Measurements from ENCODE around the gene BNC2. TPM values are rescaled to one million over a fixed set of nuclear protein-coding genes. Genes with fewer than 3 reads are reported as not detected.
A peak's percentile ranks its signal among the peaks of the same experiment; 100 is the strongest.

Gene BNC2
- total and polyA plus RNA-seq, 2 of the 4 experiments (the other 2 are of a cell fraction): 15.5 to 45.2 TPM

DNA sequence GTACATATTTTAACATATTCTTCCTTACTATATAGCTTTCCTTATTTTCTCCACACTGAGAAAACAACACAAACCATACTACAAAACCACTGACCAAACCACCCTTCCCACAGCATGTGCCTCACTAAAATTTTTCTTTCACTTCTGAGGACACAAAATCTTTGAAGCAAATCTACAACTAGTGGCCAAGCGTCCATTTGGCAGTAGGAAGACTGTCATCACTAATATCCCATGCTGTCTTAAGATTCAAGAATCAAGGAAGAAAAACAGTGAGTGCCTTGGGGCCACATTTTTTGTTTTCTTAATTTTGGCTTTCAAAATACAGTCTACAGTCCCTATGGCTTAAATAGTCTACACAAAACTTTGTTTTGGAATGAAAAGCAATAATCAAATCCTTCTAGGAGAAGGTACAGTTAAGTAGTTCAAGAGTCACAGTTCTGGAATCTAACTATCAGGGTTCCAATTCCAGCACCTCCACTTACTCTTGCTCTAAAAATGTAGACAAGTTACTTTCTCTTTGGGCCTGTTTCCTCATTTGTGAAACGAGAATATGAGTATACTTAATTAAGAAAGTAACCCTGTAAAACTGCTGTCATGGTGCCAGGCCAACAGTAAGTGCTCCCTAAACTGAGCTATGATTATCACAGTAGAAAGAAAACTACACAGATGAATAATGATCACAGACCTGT, 227.9 kb downstream of the BNC2 start:
- ChIA-PET POLR2A (ENCODE audit: unreplicated experiment) (no interaction called here), CTCF (interaction anchor here (0.6 kb wide), 2 partner anchors 654 to 1907 kb away, joined by 3 read pairs; no protein-coding TSS in a partner anchor)
- no peak overlapping the region for H2BK20ac ChIP-seq (ENCODE audit: low read depth, low read length)
- H3K27me3 ChIP-seq (ENCODE audit: control insufficient read depth, insufficient read depth, low read length): no peaks in the 10 kb centered on the region
- no peak overlapping the region for H3K56ac ChIP-seq (ENCODE audit: extremely low read depth, insufficient read depth, low read length)
- no peak overlapping the region for H2AK5ac ChIP-seq (ENCODE audit: low read depth, low read length)
- WGBS, 2 experiments (ENCODE audit: extremely low coverage in 2 of 2, insufficient read length in 1 of 2): no CpG with 5 or more reads among the region's 2 CpGs
- intact Hi-C loops (cut with micrococcal nuclease) (no loop called here), in situ Hi-C loops (cut with MboI; ENCODE audit: low sequenced_read_pairs) (loop anchor here (25.0 kb wide), 1 partner anchor 820 kb away; no protein-coding TSS in a partner anchor), dilution Hi-C loops (cut with HindIII; ENCODE audit: low sequenced_read_pairs, unreplicated experiment) (no loop called here)
- ATAC-seq (ENCODE audit: low read depth) (peak; percentile 74), DNase-seq (peak; percentile 46)
- H3K4me1 ChIP-seq (ENCODE audit: control insufficient read depth, insufficient read depth, low read length): peaks cover 10% of the 10 kb centered on the region
- no peak overlapping the region for H3K23ac ChIP-seq (ENCODE audit: low read depth, low read length)
- peaks cover 23 to 39% of the 10 kb centered on the region in 2 experiments for H3K79me1 ChIP-seq (ENCODE audit: low read depth in 1 of 2, low read length in 2 of 2)
- no peak overlapping the region for H3K9ac ChIP-seq (ENCODE audit: low read depth, low read length)
- peak overlapping the region; percentile 16; the same call in 1 of the 2 replicates for H4K5ac ChIP-seq (ENCODE audit: low read depth, low read length)
- H2AK9ac ChIP-seq (replicated peaks; ENCODE audit: low read depth, low read length, poor library complexity): no peak overlapping the region
- H4K8ac ChIP-seq (ENCODE audit: low read depth in 2 of 2, low read length in 2 of 2): peak overlapping the region in 1 of 2 experiments; percentile 5; a peak in 1 of 4 replicates
- no peaks in the 10 kb centered on the region for H3K36me3 ChIP-seq (ENCODE audit: control insufficient read depth, insufficient read depth, low read length)
- peak overlapping the region; percentile 29; the same call in 1 of the 2 replicates for H3K27ac ChIP-seq (ENCODE audit: insufficient read depth, low read length)
- H3K14ac ChIP-seq (replicated peaks; ENCODE audit: low read depth, low read length): 0 out of 2 replicates have a peak overlapping the region, but pooled peaks have one; percentile 26
- no peak overlapping the region for H3K4me3 ChIP-seq (ENCODE audit: insufficient read depth, low read depth, low read length)
- H2BK120ac ChIP-seq (ENCODE audit: low read depth, low read length): no peak overlapping the region
- no peak overlapping the region for H2AFZ ChIP-seq (replicated peaks; ENCODE audit: low read length, poor library complexity)
- H3K4ac ChIP-seq (ENCODE audit: low read depth, low read length): no peak overlapping the region
- no peaks in the 10 kb centered on the region for H4K20me1 ChIP-seq (ENCODE audit: insufficient read depth, low read length)
- no peak overlapping the region for H2BK15ac ChIP-seq (ENCODE audit: low read depth, low read length)
- H4K91ac ChIP-seq (ENCODE audit: insufficient read depth, low read depth, low read length): no peak overlapping the region; the same call in 1 of the 2 replicates
- no TSS peak for BruUV-seq (replicated peaks)
- peak overlapping the region; percentile 57; the same call in 1 of the 2 replicates for H3K18ac ChIP-seq (ENCODE audit: low read depth, low read length)
- peak overlapping the region; percentile 35 for H2BK5ac ChIP-seq (ENCODE audit: low read depth, low read length, poor library complexity, severe bottlenecking)
- TF ChIP-seq RFX5 (IDR thresholded peaks at IDR 0.05; ENCODE audit: low read depth, low read length) (no peak), MAZ (IDR thresholded peaks at IDR 0.05; ENCODE audit: borderline replicate concordance, low read depth, low read length) (no peak), FOS (IDR thresholded peaks at IDR 0.05; ENCODE audit: low read depth, low read length) (no peak), MAFK (IDR thresholded peaks at IDR 0.05; ENCODE audit: low read depth, low read length) (no peak), MXI1 (IDR thresholded peaks at IDR 0.05; ENCODE audit: borderline replicate concordance, low read depth, low read length) (no peak), RCOR1 (IDR thresholded peaks at IDR 0.05; ENCODE audit: insufficient replicate concordance, low read length) (no peak), POLR2A (IDR thresholded peaks at IDR 0.05; ENCODE audit: low read depth, low read length) (no peak), CEBPB (IDR thresholded peaks at IDR 0.05; ENCODE audit: low read depth, low read length) (no peak), CHD1 (IDR thresholded peaks at IDR 0.05; ENCODE audit: low read depth, low read length) (no peak), BHLHE40 (IDR thresholded peaks at IDR 0.05; ENCODE audit: low read depth, low read length) (no peak)
- TF ChIP-seq, protein P1, sequence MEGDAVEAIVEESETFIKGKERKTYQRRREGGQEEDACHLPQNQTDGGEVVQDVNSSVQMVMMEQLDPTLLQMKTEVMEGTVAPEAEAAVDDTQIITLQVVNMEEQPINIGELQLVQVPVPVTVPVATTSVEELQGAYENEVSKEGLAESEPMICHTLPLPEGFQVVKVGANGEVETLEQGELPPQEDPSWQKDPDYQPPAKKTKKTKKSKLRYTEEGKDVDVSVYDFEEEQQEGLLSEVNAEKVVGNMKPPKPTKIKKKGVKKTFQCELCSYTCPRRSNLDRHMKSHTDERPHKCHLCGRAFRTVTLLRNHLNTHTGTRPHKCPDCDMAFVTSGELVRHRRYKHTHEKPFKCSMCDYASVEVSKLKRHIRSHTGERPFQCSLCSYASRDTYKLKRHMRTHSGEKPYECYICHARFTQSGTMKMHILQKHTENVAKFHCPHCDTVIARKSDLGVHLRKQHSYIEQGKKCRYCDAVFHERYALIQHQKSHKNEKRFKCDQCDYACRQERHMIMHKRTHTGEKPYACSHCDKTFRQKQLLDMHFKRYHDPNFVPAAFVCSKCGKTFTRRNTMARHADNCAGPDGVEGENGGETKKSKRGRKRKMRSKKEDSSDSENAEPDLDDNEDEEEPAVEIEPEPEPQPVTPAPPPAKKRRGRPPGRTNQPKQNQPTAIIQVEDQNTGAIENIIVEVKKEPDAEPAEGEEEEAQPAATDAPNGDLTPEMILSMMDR (conservative IDR thresholded peaks at IDR 0.05; ENCODE audit: low read depth, low read length): no peak
- TF ChIP-seq, protein P2, sequence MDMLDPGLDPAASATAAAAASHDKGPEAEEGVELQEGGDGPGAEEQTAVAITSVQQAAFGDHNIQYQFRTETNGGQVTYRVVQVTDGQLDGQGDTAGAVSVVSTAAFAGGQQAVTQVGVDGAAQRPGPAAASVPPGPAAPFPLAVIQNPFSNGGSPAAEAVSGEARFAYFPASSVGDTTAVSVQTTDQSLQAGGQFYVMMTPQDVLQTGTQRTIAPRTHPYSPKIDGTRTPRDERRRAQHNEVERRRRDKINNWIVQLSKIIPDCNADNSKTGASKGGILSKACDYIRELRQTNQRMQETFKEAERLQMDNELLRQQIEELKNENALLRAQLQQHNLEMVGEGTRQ (IDR thresholded peaks at IDR 0.05; ENCODE audit: low read depth, low read length): no peak
- TF ChIP-seq, protein P3, sequence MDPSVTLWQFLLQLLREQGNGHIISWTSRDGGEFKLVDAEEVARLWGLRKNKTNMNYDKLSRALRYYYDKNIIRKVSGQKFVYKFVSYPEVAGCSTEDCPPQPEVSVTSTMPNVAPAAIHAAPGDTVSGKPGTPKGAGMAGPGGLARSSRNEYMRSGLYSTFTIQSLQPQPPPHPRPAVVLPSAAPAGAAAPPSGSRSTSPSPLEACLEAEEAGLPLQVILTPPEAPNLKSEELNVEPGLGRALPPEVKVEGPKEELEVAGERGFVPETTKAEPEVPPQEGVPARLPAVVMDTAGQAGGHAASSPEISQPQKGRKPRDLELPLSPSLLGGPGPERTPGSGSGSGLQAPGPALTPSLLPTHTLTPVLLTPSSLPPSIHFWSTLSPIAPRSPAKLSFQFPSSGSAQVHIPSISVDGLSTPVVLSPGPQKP (IDR thresholded peaks at IDR 0.05; ENCODE audit: borderline replicate concordance, low read depth, low read length): no peak
- peak overlapping the region; percentile 23; the same call in 1 of the 2 replicates for H3K4me2 ChIP-seq (ENCODE audit: low read depth, low read length)
- no peaks in the 10 kb centered on the region for H3K9me3 ChIP-seq (ENCODE audit: control insufficient read depth, insufficient read depth, low read length)
- no peaks in the 10 kb centered on the region for H3K9me1 ChIP-seq (ENCODE audit: insufficient read depth, low read length)
